HG02885 (cell line): ENCODE results near the gene DOK6.
"Not testable (repeated sequence)": the region's sequence is repeated elsewhere in the genome, so short reads cannot be mapped to it uniquely, and the experiment has no call there.

Experiments used
- ATAC-seq: cut with Tn5 transposase; IDR thresholded peaks from one replicate; pipeline ENCODE4 v1.9.1; 2021; ENCODE audit warnings: mild to moderate bottlenecking; ENCODE audit not compliant: unreplicated experiment, poor library complexity

DOK6 gene

GRCh38 chr18:69616114-69616513, 215.4 kb downstream of the DOK6 start:
- ATAC-seq = no peak

- no peak for ATAC-seq
Observed at GRCh38 chr18:69617408-69617807, 216.7 kb downstream of the DOK6 start.

GRCh38 chr18:69617888-69618287, 217.2 kb downstream of the DOK6 start:
- no peak for ATAC-seq

GRCh38 chr18:69622184-69622583, 221.5 kb downstream of the DOK6 start:
- no peak for ATAC-seq

- ATAC-seq = no peak
Observed at GRCh38 chr18:69622961-69623360, 222.3 kb downstream of the DOK6 start.

- ATAC-seq = no peak
Observed at GRCh38 chr18:69626171-69626570, 225.5 kb downstream of the DOK6 start.

DNA sequence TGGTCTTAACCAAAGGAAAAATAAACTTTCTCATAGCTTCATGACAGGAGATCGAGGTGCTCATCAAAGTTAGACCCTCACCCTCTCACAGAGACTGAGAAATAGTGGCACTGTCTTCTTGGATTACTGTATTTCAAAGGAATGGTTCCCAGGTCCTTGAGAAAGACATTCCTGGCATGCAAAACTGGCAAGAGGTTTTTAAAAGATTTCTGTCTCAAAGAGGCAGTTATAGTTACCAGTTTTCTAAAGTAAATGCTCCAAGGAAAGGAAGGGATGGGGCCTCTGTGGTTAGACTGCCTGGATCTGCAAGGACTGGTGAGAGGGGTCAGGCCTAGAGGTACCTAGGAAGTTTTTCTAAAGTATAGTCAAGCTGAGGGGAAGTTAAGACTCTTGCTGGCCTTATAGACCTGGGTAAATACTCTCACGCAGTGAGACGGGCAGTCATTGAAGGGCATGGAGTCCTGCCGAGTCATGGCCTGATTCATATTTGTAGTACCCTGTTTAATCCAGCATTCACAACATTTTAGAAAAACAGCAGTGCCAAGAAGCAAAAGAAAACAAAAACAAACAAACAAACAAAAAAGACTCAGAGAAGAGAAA, 226.1 kb downstream of the DOK6 start:
- ATAC-seq = no peak

GRCh38 chr18:69628774-69629359, 228.2 kb downstream of the DOK6 start:
- ATAC-seq = no peak

DNA sequence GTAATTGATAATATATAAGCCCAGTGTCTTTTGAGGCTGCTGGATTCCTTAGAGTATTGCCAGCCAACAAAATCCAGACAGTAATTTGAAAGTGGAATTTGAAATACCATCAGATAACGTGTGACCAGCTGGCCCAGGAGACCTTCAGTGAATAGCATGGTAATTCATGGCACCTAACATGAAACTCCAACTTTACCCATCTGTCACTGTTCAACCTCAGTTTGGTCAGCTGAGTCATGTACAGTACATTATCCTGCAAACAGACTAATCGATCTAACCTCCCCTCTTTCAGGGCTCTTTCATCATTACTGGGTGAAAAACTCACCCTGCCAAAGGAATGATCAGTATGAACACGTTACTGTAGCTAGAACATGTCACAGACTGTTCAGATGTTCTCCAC, 230.6 kb downstream of the DOK6 start:
- ATAC-seq = no peak

GRCh38 chr18:69635482-69635881, 234.8 kb downstream of the DOK6 start:
- no peak for ATAC-seq

GRCh38 chr18:69636529-69637301, 236.0 kb downstream of the DOK6 start:
- peak; percentile 83 for ATAC-seq

GRCh38 chr18:69638056-69638455, 237.4 kb downstream of the DOK6 start:
- ATAC-seq = no peak

DNA sequence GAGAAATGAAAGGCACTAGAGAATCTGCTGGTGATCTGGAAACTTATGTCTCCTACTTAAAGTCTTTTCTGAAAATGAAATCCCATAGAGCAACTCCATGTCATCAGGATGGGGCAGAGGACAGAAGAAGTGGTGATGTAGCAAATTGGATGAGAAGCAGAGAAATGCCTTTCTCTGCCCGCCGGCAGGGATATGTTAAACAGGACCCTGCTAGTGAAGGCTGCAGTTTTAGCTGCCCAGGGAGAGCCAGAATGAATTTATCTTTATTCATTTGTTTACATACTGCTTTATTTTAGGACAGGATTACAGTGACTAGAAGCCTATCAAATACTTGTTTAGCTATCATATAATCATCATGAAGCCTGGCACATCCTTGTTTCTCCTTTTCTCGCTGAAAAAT, 247.0 kb downstream of the DOK6 start:
- no peak for ATAC-seq

- ATAC-seq = no peak
Observed at GRCh38 chr18:69648486-69648885, 247.8 kb downstream of the DOK6 start.

GRCh38 chr18:69649684-69650083, 249.0 kb downstream of the DOK6 start:
- no peak for ATAC-seq

GRCh38 chr18:69651243-69651642, 250.6 kb downstream of the DOK6 start:
- ATAC-seq = no peak

DNA sequence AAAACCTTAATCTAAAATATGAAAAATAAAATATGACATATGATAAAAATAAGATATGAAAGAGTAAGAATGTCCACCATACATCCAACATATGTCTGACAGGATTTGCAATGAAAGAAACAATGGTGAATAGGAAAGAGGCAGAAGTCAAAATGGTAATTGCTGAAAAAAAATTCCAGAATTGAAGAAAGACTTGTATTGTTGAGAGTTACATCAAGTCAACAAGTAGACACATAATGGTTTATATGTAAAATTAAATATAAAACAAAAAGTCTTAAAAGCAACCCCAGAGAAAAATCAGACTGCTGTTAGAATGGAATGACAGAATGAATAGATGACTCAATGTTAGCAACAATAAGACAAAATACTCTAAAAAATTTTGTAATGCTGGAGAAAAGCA, 255.1 kb downstream of the DOK6 start:
- ATAC-seq = no peak

GRCh38 chr18:69658103-69658502, 257.4 kb downstream of the DOK6 start:
- ATAC-seq = no peak

GRCh38 chr18:69658685-69659084, 258.0 kb downstream of the DOK6 start:
- ATAC-seq = no peak

DNA sequence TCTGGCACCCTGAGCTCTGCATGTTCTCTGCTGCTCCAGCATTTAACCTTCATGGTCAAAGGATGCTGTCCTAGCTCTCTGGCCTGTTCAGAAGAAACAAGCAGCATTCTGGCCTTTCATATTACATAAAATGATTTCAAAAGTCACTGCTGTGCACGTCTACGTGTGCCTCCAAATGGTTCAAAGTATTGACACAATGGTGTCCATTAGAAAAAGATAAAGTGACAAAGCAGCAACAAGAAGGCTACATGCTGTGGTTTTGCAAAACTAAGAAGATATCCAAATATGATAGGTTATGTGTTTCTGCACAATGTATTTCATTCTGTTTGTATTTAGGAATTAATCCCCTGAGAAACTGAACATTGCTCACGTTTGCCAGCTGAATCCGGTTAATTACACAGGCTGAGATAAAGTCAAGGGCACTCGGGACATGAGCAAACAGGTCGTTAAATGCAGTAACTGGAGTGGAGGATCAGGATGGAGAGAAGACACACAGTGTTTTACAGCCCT, 258.5 kb downstream of the DOK6 start:
- ATAC-seq = no peak

- not testable (repeated sequence) for ATAC-seq
Observed at GRCh38 chr18:69662090-69662489, 261.4 kb downstream of the DOK6 start.
